Stimulated activated CD4-positive, alpha-beta T cell treated with anti-CD3 and anti-CD28 coated beads, Interleukin-4, amount 100 ng/mL, for 48 hours (primary cell): ENCODE measurements around the gene CDC42BPA.
"Not testable (repeated sequence)": the region's sequence is repeated elsewhere in the genome, so short reads cannot be mapped to it uniquely, and the experiment has no call there.

ENCODE experiments used
- DNase-seq, 2 donors: peaks; one replicate each; pipeline ENCODE4 v3.0.0-alpha.2; 2020; ENCODE audit warnings: low read depth in 2 of 2

CDC42BPA gene, protein sequence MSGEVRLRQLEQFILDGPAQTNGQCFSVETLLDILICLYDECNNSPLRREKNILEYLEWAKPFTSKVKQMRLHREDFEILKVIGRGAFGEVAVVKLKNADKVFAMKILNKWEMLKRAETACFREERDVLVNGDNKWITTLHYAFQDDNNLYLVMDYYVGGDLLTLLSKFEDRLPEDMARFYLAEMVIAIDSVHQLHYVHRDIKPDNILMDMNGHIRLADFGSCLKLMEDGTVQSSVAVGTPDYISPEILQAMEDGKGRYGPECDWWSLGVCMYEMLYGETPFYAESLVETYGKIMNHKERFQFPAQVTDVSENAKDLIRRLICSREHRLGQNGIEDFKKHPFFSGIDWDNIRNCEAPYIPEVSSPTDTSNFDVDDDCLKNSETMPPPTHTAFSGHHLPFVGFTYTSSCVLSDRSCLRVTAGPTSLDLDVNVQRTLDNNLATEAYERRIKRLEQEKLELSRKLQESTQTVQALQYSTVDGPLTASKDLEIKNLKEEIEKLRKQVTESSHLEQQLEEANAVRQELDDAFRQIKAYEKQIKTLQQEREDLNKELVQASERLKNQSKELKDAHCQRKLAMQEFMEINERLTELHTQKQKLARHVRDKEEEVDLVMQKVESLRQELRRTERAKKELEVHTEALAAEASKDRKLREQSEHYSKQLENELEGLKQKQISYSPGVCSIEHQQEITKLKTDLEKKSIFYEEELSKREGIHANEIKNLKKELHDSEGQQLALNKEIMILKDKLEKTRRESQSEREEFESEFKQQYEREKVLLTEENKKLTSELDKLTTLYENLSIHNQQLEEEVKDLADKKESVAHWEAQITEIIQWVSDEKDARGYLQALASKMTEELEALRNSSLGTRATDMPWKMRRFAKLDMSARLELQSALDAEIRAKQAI (N-terminal part only)

DNA sequence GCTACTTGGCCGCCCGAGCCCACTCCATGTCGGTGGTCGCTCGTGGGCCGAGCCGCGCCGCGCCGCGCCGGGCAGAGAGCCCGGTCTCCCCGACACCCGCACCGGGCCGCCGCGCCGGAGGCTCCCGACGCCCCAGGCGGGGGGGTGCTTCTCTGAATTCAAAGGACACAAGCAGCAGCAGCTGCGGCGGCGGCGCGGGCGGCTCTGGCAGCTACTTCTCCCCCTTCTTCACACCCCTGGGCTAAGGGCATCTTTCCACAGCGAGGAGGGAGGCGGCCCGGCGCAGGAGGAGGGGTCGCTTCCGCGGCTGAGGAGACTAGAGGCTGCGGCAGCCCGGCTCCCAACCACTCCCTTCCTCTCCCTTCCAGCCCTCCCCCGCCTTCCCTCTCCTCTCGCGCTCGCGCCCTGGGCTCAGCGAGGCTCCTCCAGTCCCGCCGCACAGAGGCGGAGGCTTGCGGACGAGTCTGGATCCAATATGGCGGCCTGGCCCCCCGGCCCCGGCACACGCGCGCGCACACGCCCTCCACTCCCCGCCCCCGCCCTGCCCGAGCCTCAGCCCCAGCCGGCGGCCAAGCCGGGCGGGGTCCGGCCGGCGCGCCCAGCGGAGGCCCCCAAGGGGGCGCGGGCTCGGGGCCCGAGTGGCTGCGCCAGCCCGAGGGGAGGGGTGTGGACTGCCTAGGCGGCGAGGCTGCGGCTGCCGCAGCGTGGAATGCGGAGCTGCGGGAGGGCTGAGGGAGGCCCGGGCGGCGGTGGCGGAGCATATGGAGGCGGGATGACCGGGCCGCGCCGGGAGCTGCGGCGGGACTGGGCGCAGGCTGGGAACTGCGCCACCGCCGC lies at the start of gene CDC42BPA:
CDC42BPA (minus strand) TSS at position 477 of the 837 bp plus-strand sequence. CDS start 1,310 bp downstream, outside the sequence.
- peak in 1 of 2 donors; percentile 21 for DNase-seq

DNA sequence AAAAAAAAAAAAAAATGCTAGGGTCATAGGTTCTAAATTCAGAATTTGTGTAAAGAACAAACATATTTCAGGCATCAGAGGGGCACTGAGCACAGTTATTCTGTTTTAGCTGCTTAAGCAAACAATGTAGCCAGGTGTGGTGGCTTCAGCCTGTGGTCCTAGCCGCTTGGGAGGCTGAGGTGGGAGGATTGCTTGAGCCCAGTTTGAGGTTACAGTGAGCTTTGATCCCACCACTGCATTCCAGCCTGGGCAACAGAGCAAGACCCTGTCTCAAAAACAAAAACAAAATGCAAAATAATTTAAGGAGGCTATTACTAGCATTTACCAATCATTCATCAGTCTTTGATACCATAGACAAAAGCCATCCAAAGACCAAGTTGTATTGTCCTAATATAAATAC lies 49.7 kb upstream of the CDC42BPA start:
- no peak for DNase-seq

DNA sequence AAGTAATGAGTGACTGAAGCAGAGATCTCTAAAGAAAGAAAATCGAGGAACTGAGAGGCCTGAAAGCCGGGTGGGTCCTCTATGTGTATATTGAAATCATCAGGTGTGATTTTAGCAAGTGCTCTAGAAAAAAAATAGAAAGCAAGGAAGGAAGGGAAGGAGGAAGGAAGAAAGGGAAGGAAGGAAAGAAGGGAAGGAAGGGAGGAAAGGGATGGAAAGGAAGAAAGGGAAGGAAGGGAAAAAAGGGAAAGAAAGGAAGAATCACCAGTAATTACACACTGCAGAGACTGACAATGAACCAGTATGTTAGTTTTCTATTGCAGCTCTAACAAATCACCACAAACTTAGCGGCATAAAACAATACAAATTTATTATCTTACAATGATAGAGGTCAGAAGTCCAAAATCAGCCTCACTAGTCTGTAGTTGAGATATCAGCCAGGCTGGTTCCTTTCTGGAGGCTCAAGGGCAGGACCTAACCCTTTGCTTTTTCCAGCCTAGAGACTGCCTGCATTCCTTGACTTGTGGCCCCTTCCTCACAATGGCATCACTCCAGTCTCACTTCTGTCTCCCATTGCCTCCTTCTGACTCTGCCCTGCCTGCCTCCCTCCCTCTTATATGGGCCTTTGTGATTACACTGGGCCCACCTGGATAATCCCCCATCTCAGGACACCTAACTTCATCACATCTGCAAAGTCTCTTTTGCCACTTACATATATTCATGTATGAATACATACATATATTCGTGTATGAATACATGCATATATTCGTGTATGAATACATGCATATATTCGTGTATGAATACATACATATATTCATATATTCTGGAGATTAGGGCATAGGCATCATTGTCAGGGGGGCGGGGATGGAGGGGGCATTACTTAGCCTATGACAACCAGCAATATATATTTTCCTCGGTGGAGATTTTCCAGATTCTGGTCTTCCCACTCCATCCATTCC lies 47.5 kb upstream of the CDC42BPA start:
- DNase-seq: no peak

DNA sequence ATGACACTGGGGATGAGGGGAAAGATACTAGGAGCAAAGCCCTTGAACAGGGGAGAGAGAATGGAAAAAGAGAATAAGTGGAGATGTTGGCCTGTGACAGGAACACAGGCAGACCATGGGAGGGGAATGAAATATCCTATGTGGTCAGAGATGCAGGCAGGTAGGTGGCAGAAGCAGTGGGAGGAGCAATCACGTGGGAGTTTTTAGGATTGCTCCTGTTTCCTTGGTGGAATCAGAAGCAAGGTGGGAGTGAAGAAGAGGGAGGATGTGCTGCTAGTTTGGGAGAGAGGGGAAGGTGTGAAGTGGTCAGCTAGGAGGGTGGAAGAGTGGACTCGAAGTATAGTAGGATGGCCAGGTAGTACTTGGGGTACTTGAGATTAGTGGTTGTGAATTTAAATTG lies 46.4 kb upstream of the CDC42BPA start:
- DNase-seq: no peak

DNA sequence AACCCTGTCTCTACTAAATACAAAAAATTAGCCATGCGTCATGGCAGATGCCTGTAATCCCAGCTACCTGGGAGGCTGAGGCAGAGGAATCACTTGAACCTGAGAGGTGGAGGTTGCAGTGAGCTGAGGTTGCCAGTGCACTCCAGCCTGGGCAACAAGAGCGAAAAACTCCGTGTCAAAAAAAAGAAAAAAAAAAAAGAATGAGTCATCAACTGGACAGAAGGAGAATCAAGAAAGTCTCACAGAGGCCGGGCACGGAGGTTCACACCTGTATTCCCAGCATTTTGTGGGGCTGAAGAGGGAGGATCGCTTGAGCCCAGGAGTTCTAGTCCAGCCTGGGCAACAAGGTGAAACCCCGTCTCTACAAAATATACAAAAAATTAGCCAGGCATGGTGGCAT lies 45.5 kb upstream of the CDC42BPA start:
- DNase-seq: no peak

DNA sequence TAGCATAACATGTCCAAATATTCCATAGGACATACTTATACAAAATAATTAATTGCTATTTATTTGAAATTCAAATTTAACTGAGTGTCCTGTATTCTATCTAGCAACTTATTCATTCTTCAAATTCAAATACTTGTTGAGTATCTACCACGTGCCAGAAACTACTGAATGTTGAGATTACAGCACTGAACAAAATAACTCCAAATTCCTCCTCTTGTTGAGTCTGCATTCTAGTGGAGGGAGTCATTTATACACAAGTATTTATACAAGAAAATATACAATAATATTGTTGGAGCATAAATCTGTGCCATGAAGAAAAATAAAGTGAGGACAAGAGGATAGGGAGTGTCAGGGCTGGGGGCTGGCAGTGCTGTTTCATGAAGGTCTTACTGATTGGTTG lies 43.7 kb upstream of the CDC42BPA start:
- no peak for DNase-seq

DNA sequence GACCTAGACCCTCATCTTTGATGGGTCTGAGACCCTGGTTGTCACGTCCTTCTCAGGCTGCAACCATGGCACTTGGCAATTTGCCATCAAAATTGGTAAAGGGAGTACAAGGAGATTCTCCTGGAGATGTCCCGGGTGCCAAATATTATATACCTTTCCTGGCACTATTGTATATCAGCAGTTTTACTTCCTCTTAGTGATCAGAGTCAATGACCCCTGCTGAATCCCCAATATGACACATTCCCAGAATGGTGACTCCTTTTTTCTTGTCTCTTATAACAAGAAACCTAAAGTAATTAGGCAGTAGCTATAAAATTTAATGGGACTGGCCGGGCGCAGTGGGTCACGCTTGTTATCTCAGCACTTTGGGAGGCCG lies 39.6 kb upstream of the CDC42BPA start:
- no peak for DNase-seq

DNA sequence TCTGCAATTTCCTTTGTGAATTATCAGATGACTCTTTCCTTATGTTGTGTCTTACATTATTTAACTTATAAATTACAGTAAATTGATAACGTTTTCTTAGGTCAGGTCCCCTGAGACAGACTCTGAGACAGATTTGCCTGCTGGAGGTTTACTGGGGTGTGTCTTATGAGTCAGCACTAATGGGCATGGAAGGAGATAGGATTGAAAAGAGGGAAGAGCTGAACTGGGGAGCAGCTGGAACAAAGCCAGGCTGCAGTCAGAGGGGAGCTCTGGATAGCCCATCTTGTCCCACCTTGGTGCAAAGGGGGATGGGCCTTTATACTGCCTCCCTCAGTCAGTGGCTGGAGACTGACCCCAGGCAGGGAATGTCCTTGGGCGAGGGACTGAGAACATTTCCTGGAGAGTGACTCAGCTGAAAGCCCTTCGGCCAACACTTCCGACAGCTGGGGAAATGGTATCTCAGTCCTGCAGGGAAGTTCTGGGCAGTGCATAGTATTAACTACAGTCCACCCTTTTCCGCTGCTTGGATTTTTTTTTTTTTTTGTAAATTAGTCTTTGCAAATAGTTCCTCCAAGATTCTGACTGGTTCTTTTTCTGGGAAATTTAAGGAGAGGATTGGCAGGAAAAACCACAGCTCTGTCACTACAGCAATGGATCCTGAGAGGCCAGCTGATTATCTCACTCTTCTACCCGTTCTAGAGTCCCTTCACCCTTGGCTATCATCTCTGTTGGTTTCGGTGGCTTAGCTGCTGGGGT lies 39.1 kb upstream of the CDC42BPA start:
- DNase-seq: no peak

DNA sequence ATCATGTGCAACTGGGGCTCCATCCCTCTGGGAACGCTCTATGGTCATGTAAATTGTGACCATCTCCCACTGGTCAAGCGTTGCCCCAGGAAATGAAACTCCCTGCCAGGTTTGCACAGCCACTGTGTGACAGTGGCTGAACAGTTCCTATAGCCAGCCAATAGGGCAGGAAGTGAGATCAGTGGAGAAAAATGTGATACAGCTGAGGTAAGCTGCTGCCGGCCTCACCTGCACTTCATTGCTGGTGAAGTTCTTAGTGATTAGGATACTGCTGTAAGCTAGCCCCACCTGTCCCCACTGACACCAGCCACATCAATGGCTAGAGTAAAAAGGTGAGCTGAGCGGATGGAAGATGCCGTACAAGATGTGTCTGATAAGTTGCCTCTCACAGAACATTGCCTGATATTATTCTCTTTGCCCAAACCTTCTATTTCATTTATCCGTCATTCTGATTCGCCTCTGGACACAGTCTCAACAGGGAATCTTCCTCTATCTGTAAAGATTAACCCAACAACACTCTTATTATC lies 38.4 kb upstream of the CDC42BPA start:
- no peak for DNase-seq

DNA sequence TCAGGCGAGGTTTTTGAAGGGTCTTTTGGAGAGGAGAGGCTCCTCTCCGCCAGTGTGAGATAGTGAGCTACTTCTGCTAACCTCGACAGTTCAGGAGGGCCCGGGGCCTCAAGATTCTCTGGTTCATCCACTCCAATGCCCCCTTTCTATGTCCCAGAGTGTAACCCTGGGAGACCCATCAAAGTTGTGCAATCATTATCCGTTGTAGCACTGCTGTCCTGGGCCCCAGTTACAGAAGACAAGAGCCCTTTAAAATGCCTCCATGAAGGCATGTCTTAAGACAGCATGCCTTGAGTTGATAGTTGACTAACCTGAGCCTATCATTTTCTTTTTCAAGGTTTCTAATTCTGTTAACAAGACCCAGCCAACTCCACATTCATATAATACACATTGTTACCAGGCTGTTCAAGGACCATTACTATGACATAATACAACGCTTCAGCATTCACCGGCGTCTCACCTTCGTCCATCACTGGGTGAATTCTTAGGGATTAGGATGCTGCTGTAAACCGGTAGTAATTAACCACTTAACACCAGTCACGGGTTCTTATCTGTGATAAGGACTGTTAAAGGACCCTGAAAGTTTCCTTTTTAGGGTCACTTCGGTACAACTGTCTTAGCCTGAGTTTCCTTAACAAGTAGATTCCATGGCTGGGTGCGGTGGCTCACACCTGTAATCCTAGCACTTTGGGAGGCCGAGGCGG lies 37.4 kb upstream of the CDC42BPA start:
- no peak for DNase-seq

DNA sequence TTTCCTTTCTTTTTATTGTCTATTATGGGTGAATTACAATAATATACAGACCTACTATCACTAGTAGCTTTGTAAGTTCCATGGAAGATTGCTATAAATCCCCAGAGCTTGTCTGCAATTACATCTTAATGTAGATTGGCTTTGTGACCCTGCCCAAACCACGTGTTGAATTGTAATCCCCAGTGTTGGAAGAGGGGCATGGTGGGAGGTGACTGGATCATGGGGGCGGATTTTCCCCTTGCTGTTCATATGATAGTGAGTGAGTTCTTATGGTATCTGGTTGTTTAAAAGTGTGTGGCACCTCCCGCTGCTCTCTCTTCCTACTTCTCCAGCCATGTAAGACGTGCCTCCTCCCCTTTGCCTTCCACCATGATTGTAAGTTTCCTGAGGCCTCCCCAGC lies 34.9 kb upstream of the CDC42BPA start:
- no peak for DNase-seq

DNA sequence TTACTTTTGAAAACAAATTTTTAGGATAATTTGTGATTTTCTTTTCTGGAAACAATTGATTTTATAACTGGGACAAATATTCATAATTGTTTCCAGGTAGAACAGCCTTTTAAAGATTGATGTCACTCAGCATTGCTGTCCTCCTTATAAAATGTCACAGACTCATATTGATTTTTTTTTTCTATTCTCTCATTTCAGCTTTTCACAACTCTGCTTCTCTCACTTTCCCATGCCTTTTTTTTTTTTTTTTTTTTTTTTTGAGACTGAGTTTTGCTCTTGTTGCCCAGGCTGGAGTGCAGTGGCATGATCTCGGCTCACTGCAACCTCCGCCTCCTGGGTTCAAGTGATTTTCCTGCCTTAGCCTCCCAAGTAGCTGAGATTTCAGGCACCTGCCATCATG lies 33.9 kb upstream of the CDC42BPA start:
- not testable (repeated sequence) for DNase-seq

DNA sequence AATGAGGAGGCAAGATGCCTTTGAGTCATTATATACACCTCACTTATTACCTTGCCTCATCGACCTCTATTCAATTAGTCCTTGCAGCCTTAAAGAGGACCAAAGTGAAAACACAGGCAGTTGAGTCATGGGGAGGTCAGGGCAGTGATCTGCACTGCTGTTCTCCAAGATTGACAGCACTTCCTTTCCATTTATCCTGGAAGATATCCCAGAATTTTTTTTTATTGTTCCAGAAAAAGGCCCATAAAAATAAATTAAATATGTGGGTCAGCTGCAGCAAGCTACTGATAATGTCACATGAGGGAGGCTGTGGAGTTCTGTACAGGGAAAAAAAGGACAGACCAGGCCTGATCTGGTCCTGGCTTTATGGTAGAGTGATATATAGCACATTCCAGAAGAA lies 33.2 kb upstream of the CDC42BPA start:
- no peak for DNase-seq

DNA sequence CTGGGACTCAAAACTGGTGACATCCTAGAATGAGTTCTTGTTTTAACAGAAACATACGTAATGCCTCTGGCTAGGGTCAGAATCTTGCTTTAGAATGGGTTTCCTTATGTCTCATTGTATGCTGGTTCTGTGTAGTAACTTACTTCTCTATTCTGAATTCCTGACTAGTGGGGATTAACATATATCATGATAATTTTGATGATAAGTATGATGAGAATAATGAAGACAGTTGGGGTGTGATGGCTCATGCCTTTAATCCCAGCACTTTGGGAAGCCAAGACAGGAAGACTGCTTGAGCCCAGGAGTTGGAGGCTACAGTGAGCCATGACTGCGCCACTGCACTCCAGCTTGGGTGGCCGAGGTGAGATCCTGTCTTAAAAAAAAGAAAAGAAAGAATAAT lies 31.7 kb upstream of the CDC42BPA start:
- no peak for DNase-seq

DNA sequence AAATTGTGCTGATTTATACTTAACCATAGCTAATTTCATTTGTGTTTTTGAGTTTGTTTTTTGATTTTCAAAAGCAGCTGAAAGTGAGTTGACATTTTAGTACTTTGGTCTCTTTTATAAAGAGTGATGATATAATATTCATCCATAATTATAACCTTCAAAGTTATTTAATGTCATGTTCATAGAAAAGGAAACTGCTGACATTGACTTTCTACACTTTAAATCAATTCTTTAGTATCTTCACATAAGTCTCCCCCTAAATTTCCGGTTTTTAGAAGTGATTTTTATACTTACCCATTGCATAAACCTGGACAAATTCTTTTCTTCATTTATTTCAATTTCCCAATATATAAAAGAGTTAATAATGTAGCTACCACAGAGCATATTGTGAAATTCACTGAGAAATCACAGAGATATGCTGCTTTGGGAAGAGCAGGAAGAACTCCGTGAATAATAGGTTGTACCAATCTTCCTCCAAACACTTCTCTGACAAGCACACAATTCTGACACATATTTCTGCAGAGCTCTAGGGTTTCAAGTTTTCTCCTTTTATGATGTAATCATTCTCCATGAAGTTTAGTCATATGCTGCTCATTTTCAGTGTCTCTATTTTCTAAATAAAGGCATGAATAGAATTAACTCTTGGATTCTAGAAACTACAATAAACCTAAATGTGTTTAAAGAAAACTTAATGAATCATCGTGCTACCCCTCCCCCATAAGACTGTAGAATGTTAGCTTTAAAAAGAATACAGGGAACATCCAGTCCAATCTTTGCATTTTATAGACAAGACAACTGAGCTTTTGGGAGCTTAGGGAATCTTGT lies 25.6 kb upstream of the CDC42BPA start:
- DNase-seq: no peak

DNA sequence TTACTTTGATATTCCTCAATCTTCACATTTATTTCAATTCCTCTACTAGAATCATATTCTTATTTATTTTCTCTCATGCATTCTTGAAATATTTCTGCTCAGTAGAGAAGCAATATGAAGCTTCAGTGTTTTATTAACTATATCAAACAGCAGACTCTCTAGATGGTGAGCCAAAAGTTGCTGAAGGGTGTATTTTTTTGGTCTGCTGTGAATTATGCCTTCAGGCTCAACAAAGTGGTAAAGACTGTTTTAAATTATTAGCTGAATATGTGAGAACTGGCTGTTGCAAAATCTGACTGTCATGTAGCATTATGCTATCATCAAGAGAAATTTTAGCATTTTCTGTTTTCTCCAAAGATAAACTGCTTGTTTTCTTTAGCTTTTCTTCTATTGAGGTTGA lies 24.9 kb upstream of the CDC42BPA start:
- DNase-seq: no peak

DNA sequence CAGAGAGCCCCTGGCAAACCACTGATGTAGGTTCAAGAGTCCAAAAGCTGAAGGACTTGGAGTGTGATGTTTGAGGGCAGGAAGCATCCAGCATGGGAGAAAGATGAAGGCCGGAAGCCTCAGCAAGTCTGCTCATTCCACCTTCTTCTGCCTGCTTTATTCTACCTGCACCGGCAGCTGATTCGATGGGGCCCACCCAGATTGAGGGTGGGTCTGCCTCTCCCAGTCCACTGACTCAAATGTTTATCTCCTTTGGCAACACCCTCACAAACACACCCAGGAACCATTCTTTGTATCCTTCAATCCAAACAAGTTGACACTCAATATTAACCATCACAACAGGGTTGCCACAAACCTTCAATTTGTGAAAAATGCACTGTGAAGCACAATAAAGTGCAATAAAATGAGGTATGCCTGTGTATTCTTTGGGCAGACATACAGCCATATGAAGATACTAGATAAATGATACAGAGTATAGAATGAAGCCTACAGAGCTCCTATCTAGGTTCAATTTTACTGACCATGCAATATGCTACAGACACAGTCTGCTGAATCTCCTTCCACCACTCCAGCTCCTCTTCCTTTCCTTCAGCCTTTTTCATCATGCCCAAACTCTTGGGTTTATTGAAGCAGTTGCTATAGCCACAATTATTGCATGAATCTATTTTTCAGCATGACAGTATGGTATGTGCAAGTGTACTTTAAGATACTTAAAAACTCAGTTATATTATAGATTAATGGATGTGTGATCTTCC lies 24.0 kb upstream of the CDC42BPA start:
- DNase-seq: no peak

DNA sequence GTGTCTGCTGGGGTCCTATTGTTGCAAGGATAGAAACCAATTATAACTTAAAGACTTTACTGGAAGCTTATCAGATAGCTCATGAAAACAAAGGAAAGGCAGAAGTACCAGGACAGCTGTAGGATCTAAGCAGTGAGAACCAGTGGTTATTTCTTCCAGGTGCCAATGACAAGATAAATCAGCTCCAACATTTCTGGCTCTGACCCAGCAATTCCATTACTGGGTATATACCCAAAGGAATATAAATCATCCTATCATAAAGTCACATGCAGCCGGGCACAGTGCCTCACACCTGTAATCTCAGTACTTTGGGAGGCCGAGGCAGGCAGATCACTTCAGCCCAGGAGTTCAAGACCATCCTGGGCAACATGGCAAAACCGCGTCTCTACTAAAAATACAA lies 17.8 kb upstream of the CDC42BPA start:
- DNase-seq: not testable (repeated sequence)
